ENCODE results near the gene CREB3L1. TPM values are rescaled to one million over a fixed set of nuclear protein-coding genes. Genes with fewer than 3 reads are reported as not detected.

CREB3L1 gene
- total RNA-seq, 3 donors from 2014 or later (not counting 1 experiment from before 2014, with no cell fraction given) = not detected

- 3% methylated on average over 46 of the region's 46 CpGs for WGBS (ENCODE audit: insufficient coverage)
- Histone ChIP-seq H3K9me3 (ENCODE audit: control insufficient read depth, insufficient read depth, low read length) (no peaks in the 10 kb centered on the region), H3K4me1 (ENCODE audit: control insufficient read depth, insufficient read depth, low read length) (peaks cover 24% of the 10 kb centered on the region), H3K27me3 (ENCODE audit: control insufficient read depth, insufficient read depth, low read length) (peaks cover 8% of the 10 kb centered on the region), H3K36me3 (ENCODE audit: control insufficient read depth, insufficient read depth, low read length) (no peaks in the 10 kb centered on the region), H3K27ac (ENCODE audit: low read length) (no peak overlapping the region), H3K4me3 (ENCODE audit: low read length) (peak overlapping the region; percentile 37)
- H3K27ac Mint-ChIP-seq = peak overlapping the region; percentile 11 to 44
- ATAC-seq = peak; percentile 81 to 84 (median 84)
- no peak for TF ChIP-seq CTCF (IDR thresholded peaks at IDR 0.05)
- intact Hi-C loops (cut with micrococcal nuclease) = no loop called here
- H3K27me3 Mint-ChIP-seq (ENCODE audit: low read depth in 2 of 2) = peaks cover 7 to 16% of the 10 kb centered on the region in 2 donors
- H3K36me3 Mint-ChIP-seq = no peaks in the 10 kb centered on the region
- H3K9me3 Mint-ChIP-seq = no peaks in the 10 kb centered on the region
- H3K4me3 Mint-ChIP-seq = peak overlapping the region; percentile 87
- DNase-seq = peak; percentile 79 to 92
- H3K4me1 Mint-ChIP-seq = peaks cover 0 to 10% of the 10 kb centered on the region in 2 donors
These were observed 34.3 kb upstream of the CREB3L1 start for GRCh38 chr11:46242952-46243795.

- Mint-ChIP-seq H3K4me3 (peak overlapping the region; percentile 87), H3K36me3 (no peaks in the 10 kb centered on the region), H3K4me1 (peaks cover 0 to 10% of the 10 kb centered on the region in 2 donors), H3K27me3 (ENCODE audit: low read depth in 2 of 2) (peaks cover 7 to 16% of the 10 kb centered on the region in 2 donors), H3K9me3 (no peaks in the 10 kb centered on the region), H3K27ac (peak overlapping the region in 1 of 2 donors; percentile 44)
- TF ChIP-seq CTCF (IDR thresholded peaks at IDR 0.05) = no peak
- no peak for DNase-seq
- Histone ChIP-seq H3K36me3 (ENCODE audit: control insufficient read depth, insufficient read depth, low read length) (no peaks in the 10 kb centered on the region), H3K27ac (ENCODE audit: low read length) (no peak overlapping the region), H3K27me3 (ENCODE audit: control insufficient read depth, insufficient read depth, low read length) (peaks cover 3% of the 10 kb centered on the region), H3K4me3 (ENCODE audit: low read length) (peak overlapping the region; percentile 37), H3K9me3 (ENCODE audit: control insufficient read depth, insufficient read depth, low read length) (no peaks in the 10 kb centered on the region), H3K4me1 (ENCODE audit: control insufficient read depth, insufficient read depth, low read length) (peaks cover 18% of the 10 kb centered on the region)
- no peak for ATAC-seq
- intact Hi-C loops (cut with micrococcal nuclease) = no loop called here
- WGBS (ENCODE audit: insufficient coverage) = 50% methylated on average over 5 of the region's 8 CpGs
These were observed 33.7 kb upstream of the CREB3L1 start for GRCh38 chr11:46243796-46244109.

- WGBS (ENCODE audit: insufficient coverage) = 96% methylated on average over 1 of the region's 1 CpG
- peaks cover 11% of the 10 kb centered on the region for H3K4me1 ChIP-seq (ENCODE audit: control insufficient read depth, insufficient read depth, low read length)
- ATAC-seq (no peak), DNase-seq (no peak)
- no peak overlapping the region for H3K4me3 ChIP-seq (ENCODE audit: low read length)
- H3K4me3 Mint-ChIP-seq = no peak overlapping the region
- H3K27ac ChIP-seq (ENCODE audit: low read length) = no peak overlapping the region
- TF ChIP-seq CTCF (IDR thresholded peaks at IDR 0.05) = no peak
- H3K36me3 Mint-ChIP-seq = no peaks in the 10 kb centered on the region
- H3K27me3 ChIP-seq (ENCODE audit: control insufficient read depth, insufficient read depth, low read length) = no peaks in the 10 kb centered on the region
- H3K9me3 Mint-ChIP-seq = no peaks in the 10 kb centered on the region
- H3K27ac Mint-ChIP-seq = no peak overlapping the region
- intact Hi-C loops (cut with micrococcal nuclease) = no loop called here
- no peaks in the 10 kb centered on the region for H3K9me3 ChIP-seq (ENCODE audit: control insufficient read depth, insufficient read depth, low read length)
- H3K4me1 Mint-ChIP-seq = peaks cover 0 to 10% of the 10 kb centered on the region in 2 donors
- H3K27me3 Mint-ChIP-seq (ENCODE audit: low read depth in 2 of 2) = peaks cover under 1 to 10% of the 10 kb centered on the region in 2 donors
- no peaks in the 10 kb centered on the region for H3K36me3 ChIP-seq (ENCODE audit: control insufficient read depth, insufficient read depth, low read length)
These were observed 30.9 kb upstream of the CREB3L1 start for GRCh38 chr11:46246521-46246920.

Data from natural killer cell (primary cell).